ENCODE measurements around the gene SHF. TPM values are rescaled to one million over a fixed set of nuclear protein-coding genes. Genes with fewer than 3 reads are reported as not detected.

Gene SHF
- total RNA-seq, 1 donor from 2014 or later: 7.1 TPM

DNA sequence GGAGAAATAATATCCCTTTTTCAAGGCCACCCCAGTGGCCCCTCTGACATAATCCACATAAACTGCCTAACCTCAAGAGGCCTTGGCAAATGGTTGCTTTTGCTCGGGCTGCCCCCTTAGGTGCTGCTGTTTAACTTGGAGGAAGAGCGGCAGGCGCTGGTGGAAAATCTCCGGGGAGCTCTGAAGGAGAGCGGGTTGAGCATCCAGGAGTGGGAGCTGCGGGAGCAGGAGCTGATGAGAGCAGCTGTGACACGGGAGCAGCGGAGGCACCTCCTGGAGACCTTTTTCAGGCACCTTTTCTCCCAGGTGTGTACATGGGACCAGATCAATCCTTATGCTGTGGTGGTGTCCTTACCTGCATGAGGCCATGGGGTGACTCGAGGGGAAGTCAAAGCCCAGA, 43.0 kb downstream of the SHF start:
- H3K36me3 ChIP-seq: peaks cover 30% of the 10 kb centered on the region
- no peak overlapping the region for H3K4me3 ChIP-seq
- DNase-seq (peak; percentile 40), ATAC-seq (no peak)
- no peaks in the 10 kb centered on the region for H3K27me3 ChIP-seq
- TF ChIP-seq, protein P1, sequence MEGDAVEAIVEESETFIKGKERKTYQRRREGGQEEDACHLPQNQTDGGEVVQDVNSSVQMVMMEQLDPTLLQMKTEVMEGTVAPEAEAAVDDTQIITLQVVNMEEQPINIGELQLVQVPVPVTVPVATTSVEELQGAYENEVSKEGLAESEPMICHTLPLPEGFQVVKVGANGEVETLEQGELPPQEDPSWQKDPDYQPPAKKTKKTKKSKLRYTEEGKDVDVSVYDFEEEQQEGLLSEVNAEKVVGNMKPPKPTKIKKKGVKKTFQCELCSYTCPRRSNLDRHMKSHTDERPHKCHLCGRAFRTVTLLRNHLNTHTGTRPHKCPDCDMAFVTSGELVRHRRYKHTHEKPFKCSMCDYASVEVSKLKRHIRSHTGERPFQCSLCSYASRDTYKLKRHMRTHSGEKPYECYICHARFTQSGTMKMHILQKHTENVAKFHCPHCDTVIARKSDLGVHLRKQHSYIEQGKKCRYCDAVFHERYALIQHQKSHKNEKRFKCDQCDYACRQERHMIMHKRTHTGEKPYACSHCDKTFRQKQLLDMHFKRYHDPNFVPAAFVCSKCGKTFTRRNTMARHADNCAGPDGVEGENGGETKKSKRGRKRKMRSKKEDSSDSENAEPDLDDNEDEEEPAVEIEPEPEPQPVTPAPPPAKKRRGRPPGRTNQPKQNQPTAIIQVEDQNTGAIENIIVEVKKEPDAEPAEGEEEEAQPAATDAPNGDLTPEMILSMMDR (IDR thresholded peaks at IDR 0.05): no peak
- intact Hi-C loops (cut with DNase I): no loop called here
- no peaks in the 10 kb centered on the region for H3K9me3 ChIP-seq
- no peak overlapping the region for H3K27ac ChIP-seq
- peaks cover 7% of the 10 kb centered on the region for H3K4me1 ChIP-seq

DNA sequence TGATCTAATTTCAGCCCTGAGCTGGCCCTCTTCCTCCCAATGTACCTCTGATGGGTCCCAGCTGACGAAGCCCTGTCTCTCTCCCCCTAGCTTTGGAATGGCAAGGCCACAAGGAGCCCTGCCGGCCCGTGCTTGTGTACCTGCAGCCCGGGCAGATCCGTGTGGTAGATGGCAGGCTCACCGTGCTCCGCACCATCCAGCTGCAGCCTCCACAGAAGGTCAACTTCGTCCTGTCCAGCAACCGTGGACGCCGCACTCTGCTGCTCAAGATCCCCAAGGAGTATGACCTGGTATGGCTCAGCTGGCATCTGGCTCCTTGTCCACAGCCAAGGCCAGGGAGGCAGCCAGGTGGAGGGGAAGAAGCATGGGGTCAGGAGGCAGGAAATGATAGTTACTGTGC, 43.8 kb downstream of the SHF start:
- Histone ChIP-seq H3K4me3 (no peak overlapping the region), H3K9me3 (no peaks in the 10 kb centered on the region), H3K27me3 (no peaks in the 10 kb centered on the region), H3K36me3 (peaks cover 25% of the 10 kb centered on the region), H3K27ac (no peak overlapping the region), H3K4me1 (peaks cover 7% of the 10 kb centered on the region)
- TF ChIP-seq, protein P1 (IDR thresholded peaks at IDR 0.05): no peak
- no peak for ATAC-seq
- intact Hi-C loops (cut with DNase I): no loop called here
- DNase-seq: peak; percentile 58

DNA sequence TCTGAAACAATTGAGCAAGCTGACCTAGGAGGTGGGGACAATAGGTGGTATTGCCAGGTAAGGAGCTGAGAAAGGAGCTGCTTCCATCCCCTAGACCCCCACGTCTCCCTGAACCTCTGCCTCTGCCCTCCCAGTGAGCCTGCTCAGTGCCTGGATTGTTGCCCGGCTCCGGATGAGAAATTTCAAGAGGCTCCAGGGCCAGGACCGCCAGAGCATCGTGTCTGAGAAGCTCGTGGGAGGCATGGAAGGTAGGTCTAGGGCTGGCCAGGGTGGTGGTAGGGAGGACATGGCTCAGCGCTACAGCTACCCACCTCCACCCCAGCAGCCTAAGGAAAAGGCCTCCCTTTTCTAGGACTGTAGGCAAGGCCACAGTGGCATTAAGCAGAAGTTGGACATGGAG, 44.7 kb downstream of the SHF start:
- Histone ChIP-seq H3K27ac (no peak overlapping the region), H3K36me3 (peaks cover 16% of the 10 kb centered on the region), H3K4me1 (peaks cover 7% of the 10 kb centered on the region), H3K4me3 (no peak overlapping the region), H3K27me3 (no peaks in the 10 kb centered on the region), H3K9me3 (no peaks in the 10 kb centered on the region)
- ATAC-seq (no peak), DNase-seq (peak; percentile 52)
- intact Hi-C loops (cut with DNase I): no loop called here
- TF ChIP-seq, protein P1 (IDR thresholded peaks at IDR 0.05): no peak

GRCh38 chr15:45141386-45141785, 46.4 kb downstream of the SHF start:
- H3K4me3 ChIP-seq: no peak overlapping the region
- TF ChIP-seq, protein P1 (IDR thresholded peaks at IDR 0.05): no peak
- DNase-seq (peak; percentile 18), ATAC-seq (no peak)
- intact Hi-C loops (cut with DNase I): no loop called here
- H3K9me3 ChIP-seq: no peaks in the 10 kb centered on the region
- H3K36me3 ChIP-seq: peaks cover 6% of the 10 kb centered on the region
- peaks cover 6% of the 10 kb centered on the region for H3K4me1 ChIP-seq
- no peak overlapping the region for H3K27ac ChIP-seq
- H3K27me3 ChIP-seq: no peaks in the 10 kb centered on the region

DNA sequence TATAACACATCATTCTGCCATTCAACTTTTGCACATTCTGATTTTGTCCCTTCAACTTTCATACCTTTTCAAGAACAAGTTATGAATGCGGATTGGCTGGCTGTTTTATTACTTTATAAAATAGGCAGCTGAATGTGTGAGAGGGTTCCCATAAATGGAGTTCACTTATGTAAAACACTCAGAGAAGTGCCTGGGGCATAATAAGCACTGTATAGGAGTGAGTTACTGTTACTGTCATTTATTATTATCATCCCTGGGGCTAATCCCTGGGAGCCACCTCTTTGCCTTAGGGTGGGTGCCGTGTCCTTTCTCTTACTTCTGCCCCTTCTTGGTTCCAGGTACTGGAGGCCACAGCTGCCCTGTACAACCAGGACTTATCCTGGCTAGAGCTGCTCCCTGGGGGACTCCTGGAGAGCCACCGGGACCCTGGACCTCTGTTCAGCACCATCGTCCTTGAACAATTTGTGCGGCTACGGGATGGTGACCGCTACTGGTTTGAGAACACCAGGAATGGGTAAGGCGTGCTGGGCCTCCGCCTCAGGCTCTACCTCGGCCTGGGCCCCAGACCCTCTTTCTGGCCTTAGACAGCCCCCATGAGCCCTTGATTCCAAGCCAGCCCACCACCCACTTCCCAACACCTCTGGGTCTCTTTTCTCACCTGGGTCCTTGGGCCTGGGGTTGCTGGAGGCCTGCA, 47.1 kb downstream of the SHF start:
- ATAC-seq (no peak), DNase-seq (peak; percentile 60)
- H3K4me3 ChIP-seq: no peak overlapping the region
- H3K9me3 ChIP-seq: no peaks in the 10 kb centered on the region
- H3K27ac ChIP-seq: peak overlapping the region; percentile 30
- H3K36me3 ChIP-seq: peaks cover 6% of the 10 kb centered on the region
- intact Hi-C loops (cut with DNase I): no loop called here
- H3K27me3 ChIP-seq: no peaks in the 10 kb centered on the region
- H3K4me1 ChIP-seq: no peaks in the 10 kb centered on the region
- TF ChIP-seq, protein P1 (IDR thresholded peaks at IDR 0.05): no peak

All from upper lobe of right lung (tissue), 1 donor.